Liver (tissue), 9 donors: ENCODE results near the gene LHPP. TPM values are rescaled to one million over a fixed set of nuclear protein-coding genes. Genes with fewer than 3 reads are reported as not detected.

Source experiments
- DNase-seq: peaks from one replicate; pipeline ENCODE4 v3.0.0-alpha.2; 2017; ENCODE audit warnings: low spot score
- H3K27ac ChIP-seq, 2 donors: one replicate each; pipeline ENCODE4 v1.7.0; 2013; ENCODE audit warnings: inconsistent platforms in 2 of 2, low read length in 2 of 2, control low read depth in 1 of 2, low read depth in 1 of 2, mild to moderate bottlenecking in 1 of 2
- H3K27me3 ChIP-seq, 4 donors: one replicate each; pipeline versions ENCODE4 v1.6.1 to v1.7.0; 2013; ENCODE audit warnings: low read length in 3 of 4, inconsistent platforms in 1 of 4, mild to moderate bottlenecking in 1 of 4, moderate library complexity in 1 of 4; ENCODE audit not compliant: control insufficient read depth in 4 of 4, insufficient read depth in 4 of 4
- H3K36me3 ChIP-seq, 4 donors: one replicate each; pipeline versions ENCODE4 v1.6.1 to v1.7.0; 2013; ENCODE audit warnings: low read length in 3 of 4, mild to moderate bottlenecking in 3 of 4, low read depth in 1 of 4, moderate library complexity in 1 of 4; ENCODE audit not compliant: control insufficient read depth in 4 of 4, insufficient read depth in 3 of 4
- H3K4me1 ChIP-seq, 4 donors: one replicate each; pipeline versions ENCODE4 v1.6.1 to v1.7.0; 2013; ENCODE audit warnings: low read length in 3 of 4, mild to moderate bottlenecking in 3 of 4, moderate library complexity in 1 of 4; ENCODE audit not compliant: control insufficient read depth in 4 of 4, insufficient read depth in 4 of 4
- H3K4me3 ChIP-seq, 3 donors: one replicate each; pipeline versions ENCODE4 v1.6.1 to v1.7.0; 2013; ENCODE audit warnings: low read length in 3 of 3, control low read depth in 1 of 3, low read depth in 1 of 3, mild to moderate bottlenecking in 1 of 3
- H3K9ac ChIP-seq, 2 donors: one replicate each; pipeline ENCODE4 v1.7.0; 2013; ENCODE audit warnings: low read length in 2 of 2, mild to moderate bottlenecking in 2 of 2, moderate library complexity in 2 of 2, control low read depth in 1 of 2, low read depth in 1 of 2
- H3K9me3 ChIP-seq, 4 donors: one replicate each; pipeline versions ENCODE4 v1.6.1 to v1.7.0; 2013; ENCODE audit warnings: low read length in 3 of 4; ENCODE audit not compliant: control insufficient read depth in 4 of 4
- EGR1 ChIP-seq, 2 donors: IDR thresholded peaks; 2 replicates each; pipeline ENCODE4 v1.6.1; 2016 to 2018; ENCODE audit warnings: antibody characterized with exemption in 2 of 2, low read depth in 2 of 2
- FOXA2 ChIP-seq: IDR thresholded peaks from 2 replicates; pipeline ENCODE4 v1.6.1; 2016; ENCODE audit warnings: antibody characterized with exemption
- GABPA ChIP-seq, 2 donors: IDR thresholded peaks in 1 of 2; conservative IDR thresholded peaks in 1 of 2; 2 replicates each; pipeline ENCODE4 v1.6.1; 2016; ENCODE audit warnings: antibody characterized with exemption in 2 of 2, mild to moderate bottlenecking in 1 of 2, moderate library complexity in 1 of 2
- HNF4A ChIP-seq, 2 donors: conservative IDR thresholded peaks; 2 replicates each; pipeline ENCODE4 v1.6.1; 2016; ENCODE audit warnings: antibody characterized with exemption in 2 of 2, mild to moderate bottlenecking in 2 of 2
- HNF4G ChIP-seq: IDR thresholded peaks from 2 replicates; pipeline ENCODE4 v1.6.1; 2016; ENCODE audit warnings: antibody characterized with exemption
- JUND ChIP-seq, 2 donors: IDR thresholded peaks; 2 replicates each; pipeline ENCODE4 v1.6.1; 2016; ENCODE audit warnings: antibody characterized with exemption in 2 of 2
- RAD21 ChIP-seq, 2 donors: IDR thresholded peaks; 2 replicates each; pipeline ENCODE4 v1.6.1; 2016; ENCODE audit warnings: antibody characterized with exemption in 2 of 2, mild to moderate bottlenecking in 2 of 2
- SP1 ChIP-seq: IDR thresholded peaks from 2 replicates; pipeline ENCODE4 v1.6.1; 2018; ENCODE audit warnings: antibody characterized with exemption, mild to moderate bottlenecking
- TAF1 ChIP-seq: conservative IDR thresholded peaks from 2 replicates; pipeline ENCODE4 v1.6.1; 2016; ENCODE audit warnings: antibody characterized with exemption, mild to moderate bottlenecking
- YY1 ChIP-seq: IDR thresholded peaks from 2 replicates; pipeline ENCODE4 v1.6.1; 2016; ENCODE audit warnings: antibody characterized with exemption, mild to moderate bottlenecking
- WGBS: extraction: QIAGEN DNeasy Blood & Tissue Kit; methylation state at CpG from one replicate; pipeline ENCODE4 v1.1.7; 2013; 5-methylcytosine and 5-hydroxymethylcytosine counted together
- polyA plus RNA-seq, 2 donors: library from polyadenylated mRNA; stranded (reverse) in 1 of 2; unstranded in 1 of 2; fragments of 200-250 nt in 1 of 2; fragments of >200 nt in 1 of 2; fragmentation: Nextera tagmentation in 1 of 2; extraction: Ambion mirVana in 1 of 2; gene quantifications; one replicate each; pipeline versions ENCODE4 v1.2.1 to v1.2.3, GENCODE V29; 2013 to 2015
- total RNA-seq, 2 donors: library from RNA; depleted of rRNA; stranded (reverse); fragments of >200 nt; gene quantifications; one replicate each; pipeline ENCODE4 v1.2.3, GENCODE V29; 2014
- TF ChIP-seq, protein P1 (sequence below): IDR thresholded peaks from 2 replicates; pipeline ENCODE4 v1.6.1; 2016; ENCODE audit warnings: antibody characterized with exemption
- TF ChIP-seq, protein P2 (sequence below): fragments of 150-350 bp; IDR thresholded peaks from 2 replicates; pipeline ENCODE4 v1.5.1; 2017; ENCODE audit warnings: improper control_type of control experiment, low read depth, low read length; ENCODE audit not compliant: missing input control
- TF ChIP-seq, protein P3 (sequence below): IDR thresholded peaks from 2 replicates; pipeline ENCODE4 v1.6.1; 2016; ENCODE audit warnings: antibody characterized with exemption
- TF ChIP-seq, protein P4 (sequence below): IDR thresholded peaks from 2 replicates; pipeline ENCODE4 v1.6.1; 2016; ENCODE audit warnings: antibody characterized with exemption, mild to moderate bottlenecking
- TF ChIP-seq, protein P5 (sequence below): IDR thresholded peaks from 2 replicates; pipeline ENCODE4 v1.6.1; 2016; ENCODE audit warnings: antibody characterized with exemption
- donor health status: healthy.
- donor health status: healthy.
- donor health status: healthy.
- donor health status: healthy.
- donor health status: healthy.

Gene LHPP
- total and polyA plus RNA-seq, 4 donors: 15.9 to 39.9 (median 26.2) TPM

DNA sequence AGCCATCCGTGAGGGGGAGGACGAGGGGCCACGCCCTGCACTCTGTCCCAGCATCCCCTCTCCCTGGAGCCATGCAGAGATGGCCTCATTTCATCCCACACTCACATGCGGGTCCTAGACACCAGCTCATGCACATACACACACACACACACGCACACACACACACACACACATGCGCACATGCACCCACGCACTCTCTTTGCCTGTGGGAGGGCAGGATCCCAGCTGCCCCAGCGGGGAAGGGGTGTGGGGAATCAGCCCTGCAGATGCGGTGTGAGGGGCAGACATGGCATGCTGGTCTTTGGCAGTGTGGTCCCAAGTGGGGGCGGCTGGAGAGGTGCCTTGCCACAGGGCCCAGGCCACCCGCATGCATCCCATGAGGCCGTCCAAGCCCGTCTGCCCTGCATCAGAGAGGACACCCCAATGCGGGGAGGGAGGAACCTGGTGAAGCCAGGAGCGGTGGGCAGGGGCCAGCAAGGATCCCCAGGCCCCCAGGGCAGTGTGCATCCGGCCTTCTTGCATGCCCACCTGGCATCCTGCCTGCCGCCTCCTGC lies 68.1 kb downstream of the LHPP start:
- TF ChIP-seq HNF4G (no peak), SP1 (no peak), EGR1 (IDR thresholded peaks at IDR 0.05; ENCODE audit: low read depth in 2 of 2) (no peak), TAF1 (no peak), GABPA (IDR thresholded peaks at IDR 0.05 in 1 of 2, conservative IDR thresholded peaks at IDR 0.05 in 1 of 2) (no peak), JUND (IDR thresholded peaks at IDR 0.05) (no peak), YY1 (no peak), FOXA2 (no peak)
- TF ChIP-seq, protein P1, sequence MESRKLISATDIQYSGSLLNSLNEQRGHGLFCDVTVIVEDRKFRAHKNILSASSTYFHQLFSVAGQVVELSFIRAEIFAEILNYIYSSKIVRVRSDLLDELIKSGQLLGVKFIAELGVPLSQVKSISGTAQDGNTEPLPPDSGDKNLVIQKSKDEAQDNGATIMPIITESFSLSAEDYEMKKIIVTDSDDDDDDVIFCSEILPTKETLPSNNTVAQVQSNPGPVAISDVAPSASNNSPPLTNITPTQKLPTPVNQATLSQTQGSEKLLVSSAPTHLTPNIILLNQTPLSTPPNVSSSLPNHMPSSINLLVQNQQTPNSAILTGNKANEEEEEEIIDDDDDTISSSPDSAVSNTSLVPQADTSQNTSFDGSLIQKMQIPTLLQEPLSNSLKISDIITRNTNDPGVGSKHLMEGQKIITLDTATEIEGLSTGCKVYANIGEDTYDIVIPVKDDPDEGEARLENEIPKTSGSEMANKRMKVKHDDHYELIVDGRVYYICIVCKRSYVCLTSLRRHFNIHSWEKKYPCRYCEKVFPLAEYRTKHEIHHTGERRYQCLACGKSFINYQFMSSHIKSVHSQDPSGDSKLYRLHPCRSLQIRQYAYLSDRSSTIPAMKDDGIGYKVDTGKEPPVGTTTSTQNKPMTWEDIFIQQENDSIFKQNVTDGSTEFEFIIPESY: no peak
- TF ChIP-seq, protein P2, sequence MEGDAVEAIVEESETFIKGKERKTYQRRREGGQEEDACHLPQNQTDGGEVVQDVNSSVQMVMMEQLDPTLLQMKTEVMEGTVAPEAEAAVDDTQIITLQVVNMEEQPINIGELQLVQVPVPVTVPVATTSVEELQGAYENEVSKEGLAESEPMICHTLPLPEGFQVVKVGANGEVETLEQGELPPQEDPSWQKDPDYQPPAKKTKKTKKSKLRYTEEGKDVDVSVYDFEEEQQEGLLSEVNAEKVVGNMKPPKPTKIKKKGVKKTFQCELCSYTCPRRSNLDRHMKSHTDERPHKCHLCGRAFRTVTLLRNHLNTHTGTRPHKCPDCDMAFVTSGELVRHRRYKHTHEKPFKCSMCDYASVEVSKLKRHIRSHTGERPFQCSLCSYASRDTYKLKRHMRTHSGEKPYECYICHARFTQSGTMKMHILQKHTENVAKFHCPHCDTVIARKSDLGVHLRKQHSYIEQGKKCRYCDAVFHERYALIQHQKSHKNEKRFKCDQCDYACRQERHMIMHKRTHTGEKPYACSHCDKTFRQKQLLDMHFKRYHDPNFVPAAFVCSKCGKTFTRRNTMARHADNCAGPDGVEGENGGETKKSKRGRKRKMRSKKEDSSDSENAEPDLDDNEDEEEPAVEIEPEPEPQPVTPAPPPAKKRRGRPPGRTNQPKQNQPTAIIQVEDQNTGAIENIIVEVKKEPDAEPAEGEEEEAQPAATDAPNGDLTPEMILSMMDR: no peak
- TF ChIP-seq, protein P3, sequence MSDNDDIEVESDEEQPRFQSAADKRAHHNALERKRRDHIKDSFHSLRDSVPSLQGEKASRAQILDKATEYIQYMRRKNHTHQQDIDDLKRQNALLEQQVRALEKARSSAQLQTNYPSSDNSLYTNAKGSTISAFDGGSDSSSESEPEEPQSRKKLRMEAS: no peak
- TF ChIP-seq, protein P4, sequence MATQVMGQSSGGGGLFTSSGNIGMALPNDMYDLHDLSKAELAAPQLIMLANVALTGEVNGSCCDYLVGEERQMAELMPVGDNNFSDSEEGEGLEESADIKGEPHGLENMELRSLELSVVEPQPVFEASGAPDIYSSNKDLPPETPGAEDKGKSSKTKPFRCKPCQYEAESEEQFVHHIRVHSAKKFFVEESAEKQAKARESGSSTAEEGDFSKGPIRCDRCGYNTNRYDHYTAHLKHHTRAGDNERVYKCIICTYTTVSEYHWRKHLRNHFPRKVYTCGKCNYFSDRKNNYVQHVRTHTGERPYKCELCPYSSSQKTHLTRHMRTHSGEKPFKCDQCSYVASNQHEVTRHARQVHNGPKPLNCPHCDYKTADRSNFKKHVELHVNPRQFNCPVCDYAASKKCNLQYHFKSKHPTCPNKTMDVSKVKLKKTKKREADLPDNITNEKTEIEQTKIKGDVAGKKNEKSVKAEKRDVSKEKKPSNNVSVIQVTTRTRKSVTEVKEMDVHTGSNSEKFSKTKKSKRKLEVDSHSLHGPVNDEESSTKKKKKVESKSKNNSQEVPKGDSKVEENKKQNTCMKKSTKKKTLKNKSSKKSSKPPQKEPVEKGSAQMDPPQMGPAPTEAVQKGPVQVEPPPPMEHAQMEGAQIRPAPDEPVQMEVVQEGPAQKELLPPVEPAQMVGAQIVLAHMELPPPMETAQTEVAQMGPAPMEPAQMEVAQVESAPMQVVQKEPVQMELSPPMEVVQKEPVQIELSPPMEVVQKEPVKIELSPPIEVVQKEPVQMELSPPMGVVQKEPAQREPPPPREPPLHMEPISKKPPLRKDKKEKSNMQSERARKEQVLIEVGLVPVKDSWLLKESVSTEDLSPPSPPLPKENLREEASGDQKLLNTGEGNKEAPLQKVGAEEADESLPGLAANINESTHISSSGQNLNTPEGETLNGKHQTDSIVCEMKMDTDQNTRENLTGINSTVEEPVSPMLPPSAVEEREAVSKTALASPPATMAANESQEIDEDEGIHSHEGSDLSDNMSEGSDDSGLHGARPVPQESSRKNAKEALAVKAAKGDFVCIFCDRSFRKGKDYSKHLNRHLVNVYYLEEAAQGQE: no peak
- Histone ChIP-seq H3K36me3 (no peaks in the 10 kb centered on the region), H3K9ac (no peak overlapping the region), H3K4me3 (no peak overlapping the region), H3K4me1 (peaks cover 0 to 8% (median 4%) of the 10 kb centered on the region in 4 donors), H3K9me3 (no peaks in the 10 kb centered on the region), H3K27ac (no peak overlapping the region), H3K27me3 (no peaks in the 10 kb centered on the region)
- WGBS: 62% methylated on average over 17 of the region's 17 CpGs
- DNase-seq: no peak

DNA sequence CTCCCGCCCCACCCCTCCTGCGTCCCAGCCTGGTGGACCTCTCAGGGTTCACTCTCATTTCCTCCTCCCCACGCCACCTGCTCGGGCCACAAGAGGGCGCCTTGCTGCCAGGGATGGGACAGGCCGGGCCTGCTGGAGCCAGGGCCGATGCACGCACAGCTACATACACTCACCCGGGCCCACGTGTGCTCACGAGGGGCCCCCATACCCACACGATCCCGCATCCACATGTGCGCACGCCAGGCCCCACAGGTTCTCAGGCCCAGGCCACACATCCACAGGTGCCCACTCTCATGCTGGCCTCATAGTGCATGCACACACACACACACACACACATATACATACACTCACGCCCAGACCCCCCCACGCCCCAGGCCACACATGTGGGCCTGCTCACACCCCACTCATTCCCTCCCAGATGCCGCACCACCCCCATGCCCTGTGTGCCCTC lies 68.6 kb downstream of the LHPP start:
- H3K9ac ChIP-seq: no peak overlapping the region
- H3K27me3 ChIP-seq: no peaks in the 10 kb centered on the region
- no peak overlapping the region for H3K4me3 ChIP-seq
- no peak overlapping the region for H3K27ac ChIP-seq
- H3K36me3 ChIP-seq: no peaks in the 10 kb centered on the region
- TF ChIP-seq JUND (IDR thresholded peaks at IDR 0.05): no peak
- no peak for TF ChIP-seq YY1
- TF ChIP-seq HNF4G: no peak
- no peak for TF ChIP-seq HNF4A (conservative IDR thresholded peaks at IDR 0.05)
- peak; percentile 92 to 97 for TF ChIP-seq RAD21 (IDR thresholded peaks at IDR 0.05)
- TF ChIP-seq, protein P1: no peak
- TF ChIP-seq, protein P2: peak; percentile 85
- TF ChIP-seq, protein P5, sequence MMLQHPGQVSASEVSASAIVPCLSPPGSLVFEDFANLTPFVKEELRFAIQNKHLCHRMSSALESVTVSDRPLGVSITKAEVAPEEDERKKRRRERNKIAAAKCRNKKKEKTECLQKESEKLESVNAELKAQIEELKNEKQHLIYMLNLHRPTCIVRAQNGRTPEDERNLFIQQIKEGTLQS: no peak
- peak; percentile 89 for DNase-seq
- H3K9me3 ChIP-seq: no peaks in the 10 kb centered on the region
- 17% methylated on average over 18 of the region's 18 CpGs for WGBS
- peaks cover 0 to 4% (median 0%) of the 10 kb centered on the region in 4 donors for H3K4me1 ChIP-seq
